Vagina (tissue), 2 donors: ENCODE results near the gene FHIT.

Experiments
- CTCF ChIP-seq, 3 experiments: fragments of 450-650 bp in 2 of 3; fragments of 200-600 bp in 1 of 3; sonication (generic) in 1 of 3; IDR thresholded peaks; one replicate each; pipeline ENCODE4 v1.5.1; 2017 to 2019; ENCODE audit warnings: antibody characterized with exemption in 3 of 3, mild to moderate bottlenecking in 2 of 3, moderate library complexity in 2 of 3
- POLR2A ChIP-seq, 2 donors: fragments of 450-650 bp; IDR thresholded peaks; one replicate each; pipeline ENCODE4 v1.6.1; 2017; ENCODE audit warnings: antibody characterized with exemption in 2 of 2, mild to moderate bottlenecking in 2 of 2, moderate library complexity in 2 of 2

- TF ChIP-seq POLR2A (IDR thresholded peaks at IDR 0.05) (no peak), CTCF (IDR thresholded peaks at IDR 0.05) (no peak)
These were observed 111.6 kb downstream of the FHIT start for GRCh38 chr3:61139686-61140085.
